ENCODE measurements around the gene CDK15.

- TF ChIP-seq CTCF (IDR thresholded peaks at IDR 0.05; ENCODE audit: low read length) (no peak), EZH2 (optimal IDR thresholded peaks at IDR 0.05; ENCODE audit: low read depth, low read length) (no peak)
Measured at GRCh38 chr2:201769666-201770373, 36.5 kb upstream of the CDK15 start.

All from MM.1S (cell line).